K562 (cell line): ENCODE results near the gene NFAM1. TPM values are rescaled to one million over a fixed set of nuclear protein-coding genes. Genes with fewer than 3 reads are reported as not detected.

ENCODE experiments used
- ATAC-seq: fragments of 200-7000 bp; cut with Tn5 transposase; 3 replicates; pipeline ENCODE4 v1.9.1; 2020; ENCODE audit warnings: moderate library complexity
- BruUV-seq: library from RNA; stranded (reverse); fragments of 400-500 nt; replicated peaks from 2 replicates; lab custom pipeline; 2021; lab: Mats Ljungman, UMichigan
- CTCF ChIA-PET: fragments of 300-600 bp; formaldehyde crosslinking; extraction: SDS; loops from one replicate; lab custom pipeline; 2021; ENCODE audit warnings: low intra/inter-chr PET ratio; lab: Yijun Ruan, JAX
- POLR2A ChIA-PET: fragments of 300-600, 350-650 bp; sonication (Branson Sonifier 250); formaldehyde crosslinking; extraction: SDS; loops from one replicate; lab custom pipeline; 2021; ENCODE audit warnings: antibody characterized with exemption, inconsistent platforms; lab: Yijun Ruan, JAX
- DNase-seq, 4 experiments: peaks; one replicate each; pipeline versions ENCODE4 v3.0.0 to v3.0.0-alpha.2; 2011 to 2018; ENCODE audit warnings: low spot score in 3 of 4, mixed read lengths in 3 of 4; ENCODE audit errors: extremely low read depth in 1 of 4
- FAIRE-seq: peaks from 2 replicates; lab custom pipeline; 2011; peaks lifted over from hg19 to GRCh38; lab: Jason Lieb, UNC
- H2AFZ ChIP-seq: 2 replicates; pipeline ENCODE4 v1.6.0; 2011; ENCODE audit warnings: low read depth, low read length, control low read depth, inconsistent platforms
- H3K27ac ChIP-seq: fragments of 200-600 bp; 3 replicates; pipeline ENCODE4 v1.8.0; 2011; ENCODE audit warnings: low read depth, mild to moderate bottlenecking, control low read depth, inconsistent platforms, low read length, moderate library complexity, mixed read lengths; ENCODE audit errors: extremely low read depth
- H3K27me3 ChIP-seq, 2 experiments: fragments of 300-600 bp in 1 of 2; 2 replicates in 1 of 2; 3 replicates in 1 of 2; pipeline versions ENCODE4 v1.6.0 to v1.8.0; 2011; ENCODE audit warnings: inconsistent platforms in 2 of 2, low read length in 2 of 2, mild to moderate bottlenecking in 1 of 2, mixed read lengths in 1 of 2, moderate library complexity in 1 of 2; ENCODE audit not compliant: control insufficient read depth in 2 of 2, insufficient read depth in 2 of 2
- H3K36me3 ChIP-seq: fragments of 300-600 bp; 3 replicates; pipeline ENCODE4 v1.8.0; 2011; ENCODE audit warnings: mild to moderate bottlenecking, low read length, inconsistent platforms; ENCODE audit not compliant: control insufficient read depth, insufficient read depth
- H3K4me1 ChIP-seq, 2 experiments: fragments of 200-600 bp in 1 of 2; replicated peaks in 1 of 2; 2 replicates in 1 of 2; 3 replicates in 1 of 2; pipeline versions ENCODE4 v1.5.1 to v1.8.0; 2011; ENCODE audit warnings: inconsistent platforms in 2 of 2, low read length in 2 of 2, mild to moderate bottlenecking in 1 of 2, mixed read lengths in 1 of 2, moderate library complexity in 1 of 2; ENCODE audit not compliant: control insufficient read depth in 2 of 2, insufficient read depth in 2 of 2
- H3K4me2 ChIP-seq: 2 replicates; pipeline ENCODE4 v1.6.1; 2011; ENCODE audit warnings: low read length, control low read depth, inconsistent platforms, mixed read lengths; ENCODE audit not compliant: insufficient read depth
- H3K4me3 ChIP-seq: fragments of 200-600 bp; sonication (generic), shearing (Covaris generic); 2 replicates; pipeline ENCODE4 v1.5.1; 2016; ENCODE audit warnings: control low read depth, inconsistent platforms
- H3K79me2 ChIP-seq: fragments of 200-600 bp; 3 replicates; pipeline ENCODE4 v1.8.0; 2011; ENCODE audit warnings: low read length, inconsistent platforms; ENCODE audit not compliant: control insufficient read depth, insufficient read depth
- H3K9ac ChIP-seq, 2 experiments: 2 replicates each; pipeline versions ENCODE4 v1.6.0 to v1.6.1; 2011; ENCODE audit warnings: low read depth in 2 of 2, low read length in 2 of 2, control low read depth in 1 of 2, inconsistent platforms in 1 of 2, mild to moderate bottlenecking in 1 of 2, mixed read lengths in 1 of 2; ENCODE audit not compliant: insufficient read depth in 1 of 2
- H3K9me1 ChIP-seq: one replicate; pipeline ENCODE4 v1.6.0; 2011; ENCODE audit warnings: inconsistent platforms, mild to moderate bottlenecking, low read length, moderate library complexity; ENCODE audit not compliant: control insufficient read depth, insufficient read depth
- H3K9me3 ChIP-seq: replicated peaks from 2 replicates; pipeline ENCODE4 v1.5.1; 2011; ENCODE audit warnings: low read depth, low read length, inconsistent platforms; ENCODE audit not compliant: control insufficient read depth, insufficient read depth
- H4K20me1 ChIP-seq: replicated peaks from 2 replicates; pipeline ENCODE4 v1.6.1; 2011; ENCODE audit warnings: low read length, inconsistent platforms, mixed read lengths; ENCODE audit not compliant: control insufficient read depth, insufficient read depth
- CHD1 ChIP-seq: fragments of 200-600 bp; sonication (generic); IDR thresholded peaks from one replicate; pipeline ENCODE4 v1.6.1; 2012; ENCODE audit warnings: mild to moderate bottlenecking, moderate library complexity, low read length, inconsistent platforms
- KDM1A ChIP-seq, 2 experiments: fragments of 450-650 bp; IDR thresholded peaks; 2 replicates each; pipeline ENCODE4 v1.6.1; 2016; ENCODE audit warnings: mild to moderate bottlenecking in 2 of 2
- RBM15 ChIP-seq: fragments of 200-400 bp; formaldehyde crosslinking; IDR thresholded peaks from 2 replicates; pipeline ENCODE4 v1.6.1; 2018; ENCODE audit warnings: mild to moderate bottlenecking, low read length, moderate library complexity; ENCODE audit not compliant: insufficient read depth
- ZBTB8A ChIP-seq: fragments of 450-650 bp; IDR thresholded peaks from 2 replicates; pipeline ENCODE4 v1.6.1; 2018; ENCODE audit warnings: mild to moderate bottlenecking, moderate library complexity; ENCODE audit not compliant: partially characterized antibody
- ZNF507 ChIP-seq: conservative IDR thresholded peaks from 2 replicates; pipeline ENCODE4 v1.6.1; 2017; ENCODE audit warnings: missing genetic modification characterization, missing compliant biosample characterization
- WGBS: fragments of 100-300 bp; shearing (Covaris generic); methylation state at CpG from one replicate; pipeline ENCODE4 v1.1.6; 2016; ENCODE audit warnings: low coverage, mixed read lengths; ENCODE audit not compliant: insufficient coverage; ENCODE audit errors: missing lambda C conversion rate; 5-methylcytosine and 5-hydroxymethylcytosine counted together
- in situ Hi-C: fragments of 300-500 bp; cut with MboI; formaldehyde crosslinking; loops from 4 replicates; pipeline ENCODE4 v1.15.0; 2018; ENCODE audit warnings: inconsistent platforms, mixed read lengths
- intact Hi-C: fragments of 100-400 bp; cut with micrococcal nuclease; formaldehyde crosslinking; loops from 2 replicates; pipeline ENCODE4 v1.14.2; 2022
- polyA plus RNA-seq, 8 experiments: library from polyadenylated mRNA; depleted of rRNA in 4 of 8; stranded (reverse) in 5 of 8; unstranded in 3 of 8; fragments of >200 nt; fragmentation: Nextera tagmentation in 2 of 8; fragmentation: Illumina TruSeq in 1 of 8; extraction: Ambion mirVana in 2 of 8; extraction: Trizol in 1 of 8; gene quantifications; 2 replicates each; pipeline versions ENCODE4 v1.2.1 to v1.2.3, GENCODE V29; 2011 to 2014; ENCODE audit warnings: inconsistent platforms in 1 of 8, missing spikeins in 1 of 8
- total RNA-seq, 7 experiments: library from RNA; depleted of rRNA in 6 of 7; stranded (reverse); fragments of >200 nt in 6 of 7; fragmentation: Illumina TruSeq in 2 of 7; extraction: Trizol in 2 of 7; gene quantifications; 2 replicates each; pipeline versions ENCODE4 v1.2.1 to v1.2.3, GENCODE V29; 2011 to 2021; ENCODE audit warnings: low replicate concordance in 1 of 7

NFAM1 gene
- total and polyA plus RNA-seq, 9 of the 15 experiments (the other 6 are each of a cell fraction or from before 2014, with no cell fraction given): 0.01 to 0.18 (median 0.03) TPM; not detected in 5

- H3K4me3 ChIP-seq: no peak overlapping the region
- H2AFZ ChIP-seq: no peak overlapping the region
- no peak overlapping the region for H3K27ac ChIP-seq
- ChIA-PET CTCF (no interaction called here), POLR2A (no interaction called here)
- H3K4me1 ChIP-seq: peaks cover 0 to 16% of the 10 kb centered on the region in 2 experiments; a peak in 2 of 5 replicates
- H3K4me2 ChIP-seq: no peak overlapping the region
- no TSS peak for BruUV-seq
- H3K36me3 ChIP-seq: no peaks in the 10 kb centered on the region
- DNase-seq: no peak
- no peak for FAIRE-seq
- peaks cover 12% of the 10 kb centered on the region; the same call in 1 of the 2 replicates for H4K20me1 ChIP-seq
- intact Hi-C loops: no loop called here
- 0 out of 4 replicates have a peak, but pooled peaks of 1 of the 2 experiments have one; percentile 28 for TF ChIP-seq KDM1A (IDR thresholded peaks at IDR 0.05)
- no peak for TF ChIP-seq CHD1
- no peak for TF ChIP-seq RBM15
- TF ChIP-seq ZNF507: no peak
- TF ChIP-seq ZBTB8A: no peak
- TF ChIP-seq, all 486 proteins: peak for 1
- in situ Hi-C loops: no loop called here
- H3K27me3 ChIP-seq: peaks cover 0 to 25% of the 10 kb centered on the region in 2 experiments; a peak in 3 of 5 replicates
- no peaks in the 10 kb centered on the region for H3K9me3 ChIP-seq
- no peaks in the 10 kb centered on the region for H3K9me1 ChIP-seq
- WGBS: 12% methylated on average over 9 of the region's 11 CpGs
- H3K79me2 ChIP-seq: no peaks in the 10 kb centered on the region
- no peak for ATAC-seq
- H3K9ac ChIP-seq: no peak overlapping the region
Observed at GRCh38 chr22:42336527-42337227, 95.5 kb downstream of the NFAM1 start.
